NCI-H2029 treated with DMSO at 0.1 percent for 48 hours (cell line): ENCODE data around the gene LSM14B.

ENCODE experiments used
- DNase-seq: peaks from one replicate; lab custom pipeline; 2025; lab: John Stamatoyannopoulos, UW

The LSM14B gene

DNA sequence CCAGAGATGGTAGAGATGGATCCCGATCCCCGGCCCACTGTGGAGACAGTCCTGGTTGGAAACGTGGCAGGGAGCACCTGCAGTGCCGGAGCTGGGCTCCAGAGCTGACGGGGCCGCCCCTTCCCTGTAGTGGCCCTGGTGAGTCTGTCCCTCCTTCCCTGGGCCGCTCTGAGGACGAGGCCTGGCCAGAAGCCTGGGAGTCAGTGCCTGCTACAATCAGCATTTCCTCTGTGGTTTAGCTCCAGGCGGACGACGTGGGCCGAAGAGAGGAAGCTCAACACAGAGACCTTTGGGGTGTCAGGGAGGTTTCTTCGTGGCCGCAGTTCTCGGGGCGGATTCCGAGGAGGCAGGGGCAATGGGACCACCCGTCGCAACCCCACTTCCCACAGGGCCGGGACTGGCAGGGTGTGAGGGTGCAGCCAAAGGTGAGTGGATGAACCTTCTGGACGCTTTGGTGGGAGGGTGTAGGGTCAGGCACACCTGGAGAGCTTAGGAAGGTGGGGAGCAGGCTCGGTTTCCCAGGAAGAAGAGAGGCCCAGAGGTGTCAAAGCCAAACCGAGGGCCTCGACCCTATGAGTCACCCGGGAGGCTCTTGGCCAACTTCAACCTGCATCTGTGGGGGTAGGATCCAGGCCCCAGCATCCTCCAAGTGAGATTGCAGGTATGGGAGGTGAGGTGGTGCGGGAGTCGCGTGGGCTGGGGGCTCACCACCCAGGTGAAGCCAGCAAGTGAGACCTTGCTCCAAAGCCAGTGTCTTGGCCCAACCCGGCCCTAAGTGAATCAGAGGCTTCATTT, 11.0 kb downstream of the LSM14B start:
- DNase-seq: no peak

DNA sequence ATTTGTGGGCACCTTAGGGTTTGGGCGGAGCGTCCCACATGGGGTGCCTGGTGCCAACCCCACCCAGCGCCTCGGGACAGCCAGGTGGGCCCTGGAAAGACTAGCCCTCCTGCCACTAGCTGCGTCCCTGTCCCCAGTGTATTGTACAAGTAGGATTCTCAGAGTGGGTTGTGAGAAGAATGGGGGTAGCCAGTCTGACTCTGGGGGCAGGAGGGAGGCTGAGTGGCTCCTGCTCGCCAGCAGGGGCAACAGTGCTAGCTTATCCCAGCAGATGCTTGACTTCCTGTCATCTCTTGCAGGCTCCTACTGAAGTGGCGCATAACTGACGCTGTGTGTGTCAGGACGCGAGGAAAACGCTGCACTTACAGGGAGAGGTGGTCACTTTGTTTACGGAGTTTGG, 11.6 kb downstream of the LSM14B start:
- no peak for DNase-seq

DNA sequence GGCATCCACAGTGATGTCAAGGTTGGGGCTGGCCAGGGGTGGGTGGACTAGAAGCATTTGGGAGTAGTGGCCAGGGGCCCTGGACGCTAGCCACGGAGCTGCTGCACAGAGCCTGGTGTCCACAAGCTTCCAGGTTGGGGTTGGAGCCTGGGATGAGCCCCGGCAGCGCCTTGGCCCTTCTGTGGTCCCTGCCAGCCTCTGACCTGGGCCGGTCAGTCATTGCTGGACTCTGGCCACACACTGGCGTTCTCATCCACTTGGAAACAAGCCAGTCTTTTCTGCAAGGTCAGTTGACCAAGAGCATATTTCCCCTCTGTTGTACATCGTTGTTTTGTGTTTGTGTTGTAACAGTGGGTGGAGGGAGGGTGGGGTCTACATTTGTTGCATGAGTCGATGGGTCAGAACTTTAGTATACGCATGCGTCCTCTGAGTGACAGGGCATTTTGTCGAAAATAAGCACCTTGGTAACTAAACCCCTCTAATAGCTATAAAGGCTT, 12.5 kb downstream of the LSM14B start:
- no peak for DNase-seq

DNA sequence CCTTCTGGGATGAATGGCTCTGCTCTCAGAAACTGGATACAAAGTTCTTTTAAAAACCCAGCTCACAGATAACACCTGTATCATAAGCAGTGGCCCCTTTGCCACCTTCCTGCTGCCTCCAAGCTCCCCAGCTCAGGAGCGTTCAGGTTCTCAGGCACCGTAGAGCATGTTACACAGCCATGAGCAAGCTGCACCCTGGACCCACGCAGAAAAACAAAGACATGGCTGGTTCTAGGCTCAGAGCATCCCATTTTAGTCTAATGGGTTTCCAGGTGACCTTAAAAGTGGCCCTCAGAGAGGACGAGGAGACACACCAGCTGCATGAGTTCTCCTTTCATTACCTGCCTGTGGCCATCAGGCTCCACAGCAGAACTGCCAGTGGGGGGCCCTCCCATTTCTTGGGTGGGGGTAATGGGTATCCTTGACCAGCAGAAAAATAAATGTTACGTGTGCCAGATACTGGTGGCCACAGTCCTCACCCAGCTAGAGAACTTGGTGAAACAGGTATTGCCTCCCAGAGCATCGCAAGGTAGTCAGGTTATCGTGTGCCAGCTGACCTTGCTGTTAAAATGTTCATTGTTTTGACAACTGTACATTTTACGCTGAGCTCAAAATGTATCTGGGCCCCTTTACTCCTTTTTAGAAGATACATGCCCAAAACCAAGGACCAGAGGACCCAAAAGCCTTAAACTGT, 13.4 kb downstream of the LSM14B start:
- DNase-seq: no peak

DNA sequence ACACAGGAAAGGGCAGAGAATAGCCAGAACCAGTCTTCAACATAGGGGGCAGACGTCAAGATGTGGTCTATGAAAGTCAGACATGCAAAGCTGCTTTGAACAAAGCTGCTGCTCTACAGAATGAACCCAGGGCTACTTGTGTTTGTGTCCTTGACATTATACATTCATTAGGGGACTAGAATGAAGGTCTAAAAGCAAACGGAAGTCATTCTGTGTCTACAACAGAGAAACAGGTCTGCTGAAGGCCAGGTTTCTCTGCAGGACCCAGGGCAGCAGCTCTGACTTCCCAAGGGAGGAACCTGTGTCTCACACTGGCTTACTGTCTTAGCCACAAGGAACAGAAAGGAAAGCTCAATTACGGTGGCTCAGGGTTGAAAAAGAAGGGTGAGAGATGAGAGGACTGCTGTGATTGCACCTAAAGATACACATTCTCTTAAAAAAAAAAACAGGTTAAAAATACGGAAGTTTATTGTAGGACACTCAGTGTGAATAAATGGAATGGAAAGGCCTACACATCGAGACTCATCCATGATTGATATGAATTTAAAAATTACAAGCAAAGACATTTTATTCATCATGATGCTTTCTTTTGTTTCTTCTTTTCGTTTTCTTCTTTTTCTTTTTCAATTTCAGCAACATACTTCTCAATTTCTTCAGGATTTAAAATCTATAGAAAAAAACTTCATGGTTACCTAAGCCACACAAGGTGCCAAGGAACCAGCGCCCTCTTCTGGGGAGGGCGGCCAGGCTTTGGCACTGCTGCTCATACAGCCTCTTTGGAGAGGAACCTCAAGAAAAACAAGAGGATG, 14.2 kb downstream of the LSM14B start:
- DNase-seq: no peak

DNA sequence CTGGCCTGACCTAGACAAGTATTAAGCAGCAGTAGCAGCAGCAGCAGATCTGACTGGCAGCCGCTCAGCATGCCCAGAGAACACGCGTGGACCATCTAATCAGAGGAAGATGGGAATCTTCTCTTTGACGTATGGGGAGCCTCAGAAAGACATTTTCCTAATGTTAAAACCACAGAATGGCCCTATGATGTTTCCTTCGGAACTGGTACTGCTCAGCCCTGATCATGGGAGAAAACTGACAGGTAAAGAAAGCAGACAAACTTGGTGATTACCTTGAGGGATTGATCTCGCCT, 14.8 kb downstream of the LSM14B start:
- no peak for DNase-seq

DNA sequence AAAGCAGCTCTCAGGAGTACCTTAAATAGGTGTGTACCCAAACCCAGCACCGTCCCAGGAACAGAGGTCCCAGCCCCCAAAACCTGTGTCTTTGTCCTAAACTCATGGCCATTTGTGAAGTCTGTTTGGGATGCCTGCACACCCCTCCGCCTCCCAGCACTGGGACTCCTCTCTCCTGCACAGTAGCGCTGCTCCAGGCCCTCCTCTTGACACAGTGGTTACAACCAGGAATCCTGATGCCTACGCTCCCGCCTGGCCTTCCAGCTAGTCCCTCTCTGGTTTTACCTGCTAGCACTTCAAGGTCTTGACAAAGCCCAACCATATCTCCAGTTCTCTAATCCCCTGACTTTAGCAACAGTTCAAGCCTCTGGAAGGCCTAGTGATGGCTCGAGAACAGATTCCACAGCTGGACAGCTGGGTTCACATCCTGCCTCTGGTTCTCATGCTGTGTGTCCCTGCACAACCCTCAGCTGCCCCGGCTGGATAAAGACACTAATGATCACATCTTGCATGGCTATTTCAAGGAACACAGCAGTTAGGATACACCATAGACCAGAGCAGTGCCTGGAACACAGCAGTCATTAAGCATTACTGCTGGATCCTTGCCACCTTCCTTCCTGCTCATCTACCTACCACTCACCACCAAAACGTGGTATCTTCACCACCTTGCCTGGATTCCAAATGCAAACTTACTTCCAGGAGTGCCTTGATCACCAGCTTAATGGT, 15.4 kb downstream of the LSM14B start:
- DNase-seq: no peak

DNA sequence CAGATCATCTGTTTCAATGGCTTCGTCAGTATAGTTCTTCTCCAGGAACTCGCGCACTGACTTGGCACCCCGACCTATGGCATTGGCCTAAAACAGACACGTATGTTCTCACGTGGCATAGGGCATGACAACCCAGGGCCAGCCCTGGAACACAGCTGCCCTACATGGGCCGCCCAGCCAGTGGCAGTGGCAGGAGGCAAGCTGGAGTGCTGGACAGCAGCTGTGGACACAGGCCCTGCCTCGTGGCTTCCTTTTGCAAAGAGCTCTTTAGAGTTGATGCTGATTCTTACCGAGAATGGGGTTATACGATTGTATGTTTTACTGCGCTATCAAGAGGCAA, 15.9 kb downstream of the LSM14B start:
- DNase-seq: no peak

DNA sequence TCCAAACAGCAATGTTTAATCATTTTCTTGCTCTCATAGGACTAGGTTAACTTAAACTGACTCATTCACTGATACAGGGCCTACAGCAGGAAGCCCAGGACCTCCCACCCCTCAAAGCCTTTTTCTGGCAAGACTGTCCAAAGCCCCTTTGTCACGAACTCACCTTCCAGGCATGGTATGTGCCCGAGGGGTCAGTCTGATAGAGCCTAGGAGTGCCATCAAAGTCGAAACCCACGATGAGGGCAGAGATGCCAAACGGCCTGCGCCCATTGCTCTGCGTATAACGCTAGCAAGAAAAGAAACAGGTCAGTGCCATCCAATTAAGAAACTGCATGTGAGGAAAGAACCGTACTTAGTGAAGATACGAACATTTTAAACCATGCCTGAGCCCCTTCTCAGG, 16.6 kb downstream of the LSM14B start:
- DNase-seq: no peak

DNA sequence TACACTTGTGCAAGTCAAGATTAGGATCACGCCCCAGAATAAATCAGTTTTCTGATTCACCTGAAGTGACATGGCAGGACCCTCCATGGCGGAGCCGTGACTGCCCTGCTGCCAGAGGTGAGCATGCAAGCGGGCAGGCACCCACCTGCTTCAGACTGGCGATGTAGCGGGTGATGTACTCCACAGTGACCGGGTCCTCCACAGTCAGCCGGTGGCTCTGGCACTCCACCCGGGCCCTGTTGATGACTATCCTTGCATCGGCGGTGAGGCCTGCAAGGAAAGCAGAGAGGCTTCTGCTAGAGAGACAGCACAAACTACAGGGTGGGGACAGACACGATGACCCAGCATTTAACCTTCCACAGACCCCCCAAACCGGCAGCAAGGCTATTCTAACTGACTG, 17.4 kb downstream of the LSM14B start:
- DNase-seq: no peak

DNA sequence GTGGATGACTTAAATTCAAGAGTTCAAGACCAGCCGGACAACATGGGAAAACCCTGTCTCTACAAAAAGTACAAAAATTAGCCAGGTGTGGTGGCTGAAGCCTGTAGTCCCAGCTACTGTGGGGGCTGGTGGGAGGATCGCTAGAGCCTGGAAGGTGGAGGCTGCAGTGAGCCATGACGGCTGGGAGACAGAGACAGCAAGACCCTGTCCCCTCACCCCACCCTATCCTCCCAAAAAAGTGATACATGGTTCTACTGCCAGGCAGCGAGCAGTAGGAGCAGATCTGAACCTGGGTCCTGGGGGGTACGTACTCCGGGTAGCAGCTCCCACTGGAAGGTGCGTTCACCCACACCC, 18.7 kb downstream of the LSM14B start:
- DNase-seq: no peak

DNA sequence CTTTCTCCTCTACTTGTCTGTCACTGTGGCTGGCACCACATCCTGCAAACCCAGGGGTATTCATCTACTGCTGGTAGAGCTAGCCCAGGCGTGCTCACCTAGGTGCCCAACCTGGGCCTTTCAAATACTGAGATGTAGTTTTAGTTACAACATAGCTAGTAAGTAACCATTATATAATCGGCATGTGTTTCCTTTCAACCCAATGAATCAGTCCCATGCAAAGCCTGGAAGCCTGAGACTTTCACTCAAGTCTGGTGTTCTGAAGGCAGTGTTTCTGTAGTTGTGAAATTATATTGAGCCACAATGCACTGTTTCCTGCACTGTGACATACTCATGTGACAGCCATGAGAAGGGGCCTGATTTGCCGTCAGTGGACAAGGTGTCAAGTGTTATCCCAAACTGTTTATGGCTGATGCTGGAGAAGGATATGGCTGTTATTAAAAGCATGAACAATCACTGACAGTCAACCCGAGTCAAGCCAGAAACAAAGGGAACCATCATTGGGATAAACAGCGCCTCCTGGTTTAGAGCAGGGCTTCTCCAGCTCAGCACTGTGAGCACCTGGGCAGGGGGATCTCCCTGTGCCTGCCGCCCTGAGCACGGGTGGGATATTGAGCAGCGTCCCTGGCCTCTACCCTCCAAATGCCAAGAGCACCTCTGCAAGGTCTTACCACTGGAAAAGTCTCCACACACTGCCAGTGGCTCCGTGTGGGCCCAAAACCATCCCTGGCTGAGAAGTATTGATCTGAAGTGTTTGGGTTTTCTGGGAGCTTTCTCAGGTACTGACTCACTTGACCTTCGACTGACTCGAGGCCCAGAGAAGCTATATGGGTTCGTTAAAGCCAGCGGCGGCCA, 19.3 kb downstream of the LSM14B start:
- no peak for DNase-seq

DNA sequence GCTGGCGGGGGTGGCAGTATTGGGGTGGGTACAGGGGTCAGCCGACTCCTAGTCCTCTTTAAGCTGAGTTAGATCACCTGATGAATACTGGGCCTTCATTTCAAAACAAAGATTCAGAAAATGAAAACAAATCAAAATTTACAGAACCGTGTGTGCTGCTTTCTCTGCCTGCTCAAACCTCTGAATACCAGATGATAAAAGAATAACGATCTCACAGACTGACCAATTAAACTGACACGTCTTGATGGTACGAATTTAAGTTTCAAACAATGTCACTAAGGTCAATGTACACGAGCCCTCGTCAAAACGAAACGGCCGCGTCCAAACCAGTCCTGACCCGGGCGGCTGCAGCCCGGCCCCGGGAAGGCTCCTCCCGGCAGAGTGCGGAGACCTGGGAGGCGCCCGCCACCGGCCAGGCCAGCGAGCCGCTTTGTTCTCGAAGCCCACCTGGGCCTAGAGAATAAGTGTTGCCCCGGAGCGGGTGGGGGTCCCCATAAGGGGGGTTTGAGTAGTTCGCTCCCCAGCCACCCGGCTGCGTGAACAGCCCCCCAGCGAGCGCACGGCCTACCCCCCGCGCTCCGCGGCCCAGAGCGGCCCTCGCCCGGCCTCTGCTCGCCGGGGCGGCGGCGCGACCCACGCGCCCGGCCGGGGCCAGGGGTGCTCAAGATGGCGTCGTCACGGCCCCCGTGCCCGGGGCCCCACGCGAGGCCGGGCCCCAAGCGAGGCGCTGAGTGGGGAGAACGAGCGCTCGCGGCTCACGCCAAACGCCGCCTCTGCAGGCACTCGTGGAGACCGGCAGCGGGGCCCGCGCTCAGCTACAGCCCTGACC, 20.2 kb downstream of the LSM14B start:
- DNase-seq: no peak

DNA sequence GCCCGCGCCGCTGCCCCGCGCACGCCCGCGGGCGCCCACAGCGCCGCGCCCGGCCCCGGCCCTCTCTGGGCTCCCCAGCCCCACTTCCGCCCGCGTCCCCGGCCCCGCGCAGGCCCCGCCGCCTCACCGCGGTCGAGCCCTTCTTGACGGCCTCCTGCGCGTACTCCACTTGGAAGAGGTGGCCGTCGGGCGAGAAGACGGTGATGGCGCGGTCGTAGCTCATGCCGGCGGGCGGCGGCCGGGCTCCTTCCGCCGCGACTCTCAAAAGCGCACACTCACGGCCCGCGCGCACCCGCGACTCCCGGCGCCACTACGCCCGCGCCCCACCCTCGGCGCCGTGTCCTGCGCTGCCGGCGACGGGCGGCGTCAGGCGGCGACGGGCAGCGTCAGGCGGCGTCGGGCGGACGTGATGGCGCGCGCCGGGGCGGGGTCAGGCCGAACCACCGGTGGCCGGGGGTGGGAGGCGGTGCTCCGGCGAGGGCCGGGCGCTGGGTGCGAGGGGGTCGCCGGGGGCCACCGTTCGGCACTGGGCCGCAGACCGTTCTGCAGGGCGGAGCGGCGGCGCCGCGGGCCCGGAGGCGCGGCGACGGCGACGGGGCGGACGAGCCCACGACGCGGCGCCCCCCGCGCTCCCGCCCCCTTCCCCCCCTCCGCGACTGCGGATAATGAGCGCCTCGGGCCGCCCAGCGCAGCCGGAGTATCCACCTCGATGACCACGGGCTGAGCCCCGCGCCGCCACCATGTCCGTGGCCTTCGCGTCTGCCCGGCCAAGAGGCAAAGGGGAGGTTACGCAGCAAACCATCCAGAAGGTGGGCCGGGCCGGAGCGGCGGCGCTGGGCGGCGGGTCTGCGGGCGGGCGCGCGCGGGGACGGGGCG, 21.0 kb downstream of the LSM14B start, which contains the start of the genes PSMA7 and SS18L1:
PSMA7 (minus strand) TSS at position 314 of the 876 bp plus-strand sequence; CDS start at position 223, 91 bp downstream.
SS18L1 (plus strand) TSS at position 689 of the 876 bp plus-strand sequence; CDS start at position 741, 52 bp downstream.
- DNase-seq: peak; percentile 30

DNA sequence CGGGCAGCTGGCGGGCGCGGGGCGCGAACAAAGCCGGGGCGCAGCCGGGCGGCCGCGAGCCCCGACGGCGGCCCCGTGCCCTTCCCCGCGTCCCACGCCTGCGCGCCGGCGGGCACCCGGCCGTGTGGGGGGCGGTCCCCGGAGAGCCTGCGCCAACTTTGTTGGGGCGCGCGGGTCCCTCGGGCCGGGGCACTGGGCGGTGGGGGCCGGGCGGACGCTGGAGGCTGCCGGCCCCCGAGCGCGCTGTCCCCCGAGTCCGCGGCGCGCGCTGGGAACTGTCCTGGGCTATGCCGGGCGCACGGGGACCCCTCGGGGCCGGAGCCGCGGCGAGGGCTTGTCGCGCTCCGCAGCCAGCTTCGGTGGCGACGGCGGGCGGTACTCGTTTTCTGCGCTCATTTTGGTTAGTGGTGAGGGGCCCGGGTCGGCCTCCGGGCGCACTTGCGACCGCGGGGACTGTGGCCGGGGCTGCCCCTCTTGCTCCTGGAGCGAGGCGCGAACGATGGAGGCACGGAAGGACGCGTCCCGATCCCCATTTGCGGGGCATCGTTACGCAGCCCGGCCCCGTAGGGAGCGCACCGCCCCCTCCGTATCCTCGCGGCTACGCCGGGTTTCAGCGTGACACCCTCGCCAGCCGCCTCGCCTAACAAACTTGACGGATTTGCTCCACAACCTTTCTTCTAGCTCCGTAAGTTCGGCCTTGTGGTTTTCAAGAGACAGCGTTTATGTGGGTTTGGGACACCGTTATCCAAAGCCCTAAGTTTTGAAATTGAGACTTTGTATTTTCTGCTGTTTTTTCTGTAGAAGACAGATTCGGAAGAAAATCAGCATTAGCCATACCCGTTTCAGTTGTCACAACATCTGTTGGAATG, 21.9 kb downstream of the LSM14B start:
- no peak for DNase-seq

DNA sequence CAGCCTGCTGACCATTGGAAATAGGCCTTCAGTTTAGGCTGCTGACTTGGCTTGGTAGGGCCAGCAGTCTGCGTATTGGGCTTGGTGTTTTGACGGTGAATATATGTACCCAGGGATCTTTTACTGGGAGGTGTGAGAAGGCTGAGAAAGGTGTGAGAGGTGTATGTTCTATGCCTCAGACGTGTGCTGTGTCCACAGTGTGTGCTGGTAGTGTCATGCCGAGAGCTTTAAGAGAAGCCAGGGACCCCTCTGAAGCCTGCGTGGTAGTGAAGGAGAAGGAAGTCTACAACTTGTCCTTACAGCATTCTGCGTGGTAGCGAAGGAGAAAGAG, 23.4 kb downstream of the LSM14B start:
- DNase-seq: no peak

DNA sequence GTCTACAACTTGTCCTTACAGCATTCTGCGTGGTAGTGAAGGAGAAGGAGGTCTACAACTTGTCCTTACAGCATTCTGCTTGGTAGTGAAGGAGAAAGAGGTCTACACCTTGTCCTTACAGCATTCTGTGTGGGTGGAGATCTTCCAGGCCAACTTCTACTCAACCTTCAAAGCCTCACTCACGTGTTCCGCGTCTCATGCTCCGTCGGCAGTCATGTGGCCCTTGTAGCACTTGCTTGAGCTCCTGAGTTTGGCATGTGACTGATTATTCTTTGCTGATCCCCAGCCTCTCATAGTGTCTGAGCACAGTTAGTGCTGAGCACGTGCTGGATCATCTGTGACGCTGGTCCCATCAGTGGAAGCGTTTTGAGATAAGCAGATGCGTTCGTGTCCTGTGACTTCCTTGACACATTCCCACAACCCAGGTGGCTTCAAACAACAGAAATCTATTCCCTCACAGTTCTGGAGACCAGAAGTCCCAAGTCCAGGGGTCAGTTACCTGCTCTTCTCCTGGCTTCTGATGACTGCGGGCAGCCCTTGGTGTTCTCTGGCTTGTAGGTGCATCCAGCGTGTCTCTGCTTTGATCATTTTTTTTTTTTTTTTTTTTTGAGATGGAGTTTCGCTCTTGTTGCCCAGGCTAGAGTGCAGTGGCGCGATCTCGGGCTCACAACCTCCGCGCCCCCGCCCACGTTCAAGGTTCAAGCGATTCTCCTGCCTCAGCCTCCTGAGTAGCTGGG, 23.9 kb downstream of the LSM14B start:
- no peak for DNase-seq

DNA sequence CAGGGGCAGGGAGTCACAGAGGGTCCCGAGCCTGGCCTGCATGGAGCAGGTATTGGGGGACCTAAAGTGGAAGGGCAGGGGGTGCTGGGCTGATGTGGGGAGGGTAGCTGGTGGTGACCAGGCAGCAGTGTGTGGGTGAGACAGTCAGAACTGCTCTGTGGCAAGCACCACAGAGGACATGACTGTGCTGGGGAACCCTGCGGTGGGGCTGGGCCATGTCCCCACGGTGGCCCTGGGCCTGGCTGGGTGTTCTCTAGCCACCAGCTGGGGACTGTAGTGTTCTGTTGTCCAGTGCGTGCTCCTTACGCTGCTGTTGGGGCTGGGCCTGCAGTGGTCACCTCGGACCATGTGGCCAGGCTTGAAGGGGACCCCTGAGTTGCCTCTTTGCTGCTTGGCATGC, 24.9 kb downstream of the LSM14B start:
- no peak for DNase-seq
